ENCODE results near the gene SNRPE. TPM values are rescaled to one million over a fixed set of nuclear protein-coding genes. Genes with fewer than 3 reads are reported as not detected.
"Not testable (repeated sequence)": the region's sequence is repeated elsewhere in the genome, so short reads cannot be mapped to it uniquely, and the experiment has no call there.

SNRPE gene
- 100 to 1,000 TPM; 239 to 362 (median 285) TPM for polyA plus RNA-seq (ENCODE audit: insufficient read depth in 1 of 5, insufficient read length in 5 of 5, low replicate concordance in 1 of 5)
- long read RNA-seq, donor 1, transcript SNRPE-205 (5 exons, 532 nt): minor isoform, 5 of 405 reads
- long read RNA-seq, donor 1, transcript SNRPE-206 (4 exons, 967 nt): minor isoform, 6 of 405 reads
- long read RNA-seq, donor 1, transcript SNRPE-201 (3 exons, 355 nt): minor isoform, 6 of 405 reads
- long read RNA-seq, donor 1, transcript SNRPE-202 (5 exons, 942 nt): major isoform, 353 of 405 reads
- long read RNA-seq, donor 1, partial matches to known transcripts: 9 of 405 reads
- long read RNA-seq, donor 1, other reads (novel, unspliced or antisense): 25 of 405 reads
- long read RNA-seq, donor 2, transcript SNRPE-202 (5 exons, 942 nt): major isoform, 174 of 206 reads
- long read RNA-seq, donor 2, partial matches to known transcripts: 0 of 206 reads
- long read RNA-seq, donor 2, other reads (novel, unspliced or antisense): 24 of 206 reads
- long read RNA-seq, donor 3, transcript SNRPE-206 (4 exons, 967 nt): minor isoform, 6 of 285 reads
- long read RNA-seq, donor 3, transcript SNRPE-205 (5 exons, 532 nt): minor isoform, 7 of 285 reads
- long read RNA-seq, donor 3, transcript SNRPE-202 (5 exons, 942 nt): major isoform, 223 of 285 reads
- long read RNA-seq, donor 3, partial matches to known transcripts: 22 of 285 reads
- long read RNA-seq, donor 3, other reads (novel, unspliced or antisense): 23 of 285 reads
- long read RNA-seq, donor 4, transcript SNRPE-202 (5 exons, 942 nt): major isoform, 139 of 177 reads
- long read RNA-seq, donor 4, transcript SNRPE-205 (5 exons, 532 nt): minor isoform, 5 of 177 reads
- long read RNA-seq, donor 4, transcript SNRPE-201 (3 exons, 355 nt): minor isoform, 8 of 177 reads
- long read RNA-seq, donor 4, partial matches to known transcripts: 7 of 177 reads
- long read RNA-seq, donor 4, other reads (novel, unspliced or antisense): 14 of 177 reads
- long read RNA-seq, donor 5, transcript SNRPE-202 (5 exons, 942 nt): major isoform, 387 of 434 reads
- long read RNA-seq, donor 5, transcript SNRPE-205 (5 exons, 532 nt): minor isoform, 7 of 434 reads
- long read RNA-seq, donor 5, transcript SNRPE-201 (3 exons, 355 nt): minor isoform, 12 of 434 reads
- long read RNA-seq, donor 5, partial matches to known transcripts: 20 of 434 reads
- long read RNA-seq, donor 5, other reads (novel, unspliced or antisense): 0 of 434 reads
- long read RNA-seq, donor 6, transcript SNRPE-202 (5 exons, 942 nt): major isoform, 317 of 372 reads
- long read RNA-seq, donor 6, transcript SNRPE-205 (5 exons, 532 nt): minor isoform, 7 of 372 reads
- long read RNA-seq, donor 6, transcript SNRPE-201 (3 exons, 355 nt): minor isoform, 6 of 372 reads
- long read RNA-seq, donor 6, transcript SNRPE-206 (4 exons, 967 nt): minor isoform, 7 of 372 reads
- long read RNA-seq, donor 6, partial matches to known transcripts: 5 of 372 reads
- long read RNA-seq, donor 6, other reads (novel, unspliced or antisense): 29 of 372 reads
- long read RNA-seq, donor 7, transcript SNRPE-202 (5 exons, 942 nt): major isoform, 120 of 123 reads
- long read RNA-seq, donor 7, partial matches to known transcripts: 0 of 123 reads
- long read RNA-seq, donor 7, other reads (novel, unspliced or antisense): 0 of 123 reads
- long read RNA-seq, donor 8, transcript SNRPE-202 (5 exons, 942 nt): major isoform, 110 of 136 reads
- long read RNA-seq, donor 8, partial matches to known transcripts: 0 of 136 reads
- long read RNA-seq, donor 8, other reads (novel, unspliced or antisense): 18 of 136 reads

DNA sequence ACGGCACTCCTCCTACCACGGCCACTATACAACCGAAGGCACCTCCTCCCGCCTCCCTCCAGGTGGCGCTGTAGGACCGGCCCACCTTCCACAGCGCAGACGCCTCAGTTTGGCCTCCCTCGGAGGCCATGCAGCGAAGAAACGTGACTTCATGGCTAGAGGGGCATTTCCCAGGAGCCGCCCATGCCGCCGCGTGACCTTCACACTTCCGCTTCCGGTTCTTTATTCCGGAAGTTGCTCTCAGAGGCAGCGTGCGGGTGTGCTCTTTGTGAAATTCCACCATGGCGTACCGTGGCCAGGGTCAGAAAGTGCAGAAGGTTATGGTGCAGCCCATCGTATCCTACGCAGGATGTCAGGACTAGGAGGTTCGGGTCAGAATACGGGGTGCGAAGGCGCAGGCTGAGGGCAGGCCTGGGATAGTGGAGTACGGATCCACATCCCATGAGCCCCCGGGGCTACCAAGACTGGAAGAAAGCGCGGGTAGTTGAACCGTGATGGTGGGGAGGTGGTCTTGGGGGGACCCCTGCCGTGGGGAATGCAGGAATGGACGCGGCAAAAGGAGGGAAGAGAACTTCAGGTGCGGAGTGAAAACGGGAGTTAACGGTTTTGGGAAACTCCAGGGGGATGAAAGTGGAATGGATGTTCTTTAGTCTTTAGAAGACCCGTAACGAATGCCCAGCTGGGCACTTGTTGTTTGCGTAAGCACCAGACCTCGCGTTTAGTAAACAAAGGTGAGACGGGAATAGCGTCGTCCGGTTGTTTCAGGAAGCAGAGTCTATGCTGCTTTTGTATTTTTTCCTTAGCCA, at the start of gene SNRPE:
Gene SNRPE (plus strand): TSS at position 221 of the 806 bp plus-strand sequence. CDS start 61 bp downstream, at position 282.
- DNase-seq: peak; percentile 98

- no peak for DNase-seq
Observed at GRCh38 chr1:203813581-203814341, 47.6 kb upstream of the SNRPE start.

GRCh38 chr1:203818399-203818798, 43.0 kb upstream of the SNRPE start:
- no peak for DNase-seq

DNA sequence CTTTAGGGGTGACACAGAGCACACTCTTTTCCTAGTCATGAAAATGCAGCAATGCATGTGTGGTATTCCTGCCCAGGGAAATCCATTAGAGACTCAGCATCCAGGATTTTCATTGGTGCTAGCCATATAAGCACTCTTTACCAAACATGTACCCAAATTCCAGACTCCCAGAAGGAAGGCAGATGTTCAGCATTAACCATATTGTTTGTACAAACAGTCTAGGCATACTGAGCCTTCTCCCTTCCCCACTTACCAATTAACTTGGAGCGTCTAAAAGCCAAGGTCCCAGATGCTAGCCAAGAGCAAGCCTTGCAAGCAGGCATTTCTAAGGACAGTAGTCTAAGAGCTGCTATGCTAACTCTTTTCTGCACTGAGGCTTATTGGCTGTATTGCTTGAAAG, 38.1 kb upstream of the SNRPE start:
- no peak for DNase-seq

DNA sequence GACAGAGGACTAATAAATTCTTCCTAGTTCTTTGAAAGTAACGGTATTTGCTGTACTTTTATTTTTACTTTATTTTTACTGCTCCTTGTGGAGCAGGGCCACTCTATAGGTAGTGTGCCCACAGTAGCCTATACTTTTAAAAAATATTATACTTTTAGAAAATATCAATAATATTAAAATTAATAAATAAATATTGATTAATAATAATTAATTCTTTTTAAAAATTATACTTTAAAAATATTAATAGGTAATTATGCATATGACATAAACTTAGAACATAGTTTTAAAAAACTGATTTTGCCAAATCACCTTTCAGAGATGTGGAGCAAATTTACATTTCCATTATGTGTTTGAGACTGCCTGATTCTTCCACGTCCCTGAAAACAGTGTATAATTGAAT, 35.2 kb upstream of the SNRPE start:
- DNase-seq: no peak

- peak; percentile 12 to 13 for DNase-seq
Observed at GRCh38 chr1:203828002-203828401, 33.4 kb upstream of the SNRPE start.

GRCh38 chr1:203828503-203828902, 32.9 kb upstream of the SNRPE start:
- peak; percentile 69 to 75 for DNase-seq

- not testable (repeated sequence) for DNase-seq
Observed at GRCh38 chr1:203829247-203829646, 32.2 kb upstream of the SNRPE start.

DNA sequence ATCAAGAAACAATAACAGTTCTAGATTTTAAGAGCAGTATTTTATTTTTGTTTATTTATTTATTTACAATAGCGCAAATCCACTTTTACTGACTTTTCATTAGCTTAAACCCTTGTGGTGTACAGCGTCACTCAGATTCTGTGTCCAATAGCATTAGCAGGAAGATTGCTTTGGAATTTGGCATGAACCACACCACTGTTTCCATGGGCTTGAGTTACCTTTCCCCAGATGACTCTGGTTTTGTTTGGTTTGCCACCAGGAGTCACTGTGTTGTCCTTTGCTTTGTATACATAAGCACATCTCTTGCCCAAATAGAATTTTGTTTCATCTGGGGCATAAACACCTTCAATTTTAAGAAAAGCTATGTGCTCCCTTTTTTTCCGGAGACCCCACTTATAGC, 25.9 kb upstream of the SNRPE start:
- no peak for DNase-seq

DNA sequence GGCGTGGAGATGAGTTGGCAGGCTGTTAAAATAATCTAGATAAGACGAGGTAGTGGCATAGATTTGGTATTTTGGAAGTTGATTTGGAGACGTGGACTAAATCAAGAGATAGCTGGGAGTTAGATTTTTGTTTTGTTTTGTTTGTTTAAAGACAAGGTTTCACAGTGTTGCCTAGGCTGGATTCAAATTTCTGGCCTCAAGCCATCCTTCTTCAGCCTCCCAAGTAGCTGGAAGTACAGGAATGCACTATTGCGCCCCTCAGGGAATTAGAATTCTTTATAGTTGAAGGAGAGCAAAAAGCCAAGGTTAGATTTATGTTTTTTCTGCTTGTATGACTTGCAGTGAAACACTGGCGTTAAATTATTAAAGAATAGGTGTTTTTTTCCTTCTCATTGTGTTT, 22.3 kb upstream of the SNRPE start:
- peak in 1 of 2 donors; percentile 31 for DNase-seq

- DNase-seq: no peak
Observed at GRCh38 chr1:203840208-203840808, 21.1 kb upstream of the SNRPE start.

GRCh38 chr1:203842559-203842876, 18.9 kb upstream of the SNRPE start:
- no peak for DNase-seq

DNA sequence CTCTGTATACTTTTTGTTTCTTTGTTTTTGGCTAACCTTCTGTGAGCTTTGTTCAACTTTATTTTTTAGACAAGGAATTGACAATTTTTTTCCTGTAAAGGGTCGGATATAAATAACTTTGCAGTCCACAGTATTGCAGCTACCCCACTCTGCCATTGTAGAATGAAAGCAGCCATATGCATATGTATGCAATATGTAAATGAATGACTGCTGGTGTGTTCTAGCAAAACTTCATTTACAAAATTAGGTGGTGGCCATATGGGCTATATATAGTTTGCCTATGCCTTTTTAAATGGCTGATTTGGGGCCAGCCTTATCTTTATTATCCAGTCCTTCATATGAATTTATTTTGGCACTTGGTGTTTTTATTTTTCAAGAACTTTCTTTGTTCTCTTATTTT, 18.0 kb upstream of the SNRPE start:
- DNase-seq: no peak

DNA sequence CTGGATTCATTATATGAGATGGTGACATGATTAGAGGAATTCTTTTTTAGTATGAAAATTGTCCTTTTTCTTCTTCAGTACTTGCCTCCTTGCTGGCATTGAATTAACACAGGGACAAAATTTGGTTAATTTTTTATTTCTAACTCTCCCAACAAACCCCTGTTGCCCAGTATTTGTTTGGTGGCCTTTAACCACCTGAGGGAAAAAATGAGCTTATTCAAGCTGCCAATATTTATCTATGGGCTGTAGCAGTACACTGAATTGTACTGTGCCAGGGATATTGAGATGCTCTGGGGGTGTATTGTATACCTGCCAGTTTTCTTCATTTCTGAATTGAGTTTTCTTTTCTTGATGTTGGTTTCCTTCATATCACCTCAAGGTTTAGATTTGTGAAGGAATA, 8.3 kb upstream of the SNRPE start:
- not testable (repeated sequence) for DNase-seq

DNA sequence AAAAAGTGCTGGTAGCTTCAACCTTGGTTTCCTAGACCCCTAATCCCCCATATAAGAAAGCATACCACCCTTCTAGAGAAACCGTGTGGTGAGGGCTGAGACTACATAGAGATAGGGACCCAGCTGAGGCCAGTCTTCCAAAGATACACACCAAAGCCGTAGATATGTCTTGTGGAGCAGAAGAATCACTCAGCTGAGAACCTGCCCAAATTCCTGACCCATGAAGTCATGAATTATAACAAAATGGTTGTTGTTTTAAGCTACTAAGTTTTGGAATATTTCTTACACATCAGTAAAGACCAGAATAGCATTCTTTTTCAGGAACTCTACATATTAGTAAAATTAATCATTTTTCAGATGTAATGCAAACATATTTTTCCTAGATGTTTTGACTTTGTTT, 3.3 kb upstream of the SNRPE start:
- DNase-seq: no peak

GRCh38 chr1:203858975-203859374, 2.4 kb upstream of the SNRPE start:
- DNase-seq: no peak

GRCh38 chr1:203860396-203861025, 888 bp upstream of the SNRPE start:
- no peak for DNase-seq

DNA sequence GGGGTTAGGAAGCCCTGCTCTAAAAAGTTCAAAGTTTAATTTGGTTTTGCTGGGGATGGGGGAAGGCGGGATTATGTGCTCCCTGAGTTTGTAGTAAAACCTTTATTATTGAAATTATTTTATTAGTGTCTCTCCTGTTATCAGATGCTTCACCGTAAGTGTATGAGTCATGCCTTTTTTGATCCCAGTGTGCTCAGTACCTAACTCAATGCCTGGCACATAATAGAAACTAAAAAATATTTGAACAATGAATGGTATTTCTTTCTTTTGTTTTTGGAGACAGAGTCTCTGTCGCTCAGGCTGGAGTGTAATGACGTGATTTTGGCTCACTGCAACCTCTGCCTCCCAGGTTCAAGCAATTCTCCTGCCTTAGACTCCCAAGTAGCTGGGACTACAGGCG, 6.4 kb downstream of the SNRPE start:
- DNase-seq: no peak

Data from right lung (tissue), 10 donors.